ENCODE measurements around the gene DNAJA3.

- TF ChIP-seq NKRF (conservative IDR thresholded peaks at IDR 0.05) (no peak), RAD21 (IDR thresholded peaks at IDR 0.05; ENCODE audit: insufficient read depth, low read depth, low read length) (no peak), CEBPB (IDR thresholded peaks at IDR 0.05; ENCODE audit: borderline replicate concordance in 1 of 2, low read depth in 2 of 2, low read length in 2 of 2) (no peak), SIN3A (IDR thresholded peaks at IDR 0.05; ENCODE audit: low read depth, low read length) (no peak), JUNB (IDR thresholded peaks at IDR 0.05) (no peak), RELA (IDR thresholded peaks at IDR 0.05; ENCODE audit: borderline replicate concordance, partially characterized antibody) (no peak), CTCF (IDR thresholded peaks at IDR 0.05 in 2 of 3, conservative IDR thresholded peaks at IDR 0.05 in 1 of 3; ENCODE audit: control insufficient read depth in 2 of 3, extremely low read depth in 1 of 3, insufficient read depth in 1 of 3, low read depth in 3 of 3, low read length in 3 of 3) (no peak)
Observed at GRCh38 chr16:4382795-4383357, 42.8 kb upstream of the DNAJA3 start.

Measured in GM12878 (cell line).